HL-60 (cell line): Measurements from ENCODE around the gene CEP162.

Experiments
- DNase-seq, 2 experiments: peaks; one replicate each; pipeline ENCODE4 v3.0.0-alpha.2; 2010 to 2020; ENCODE audit warnings: low read depth in 1 of 2, low spot score in 1 of 2
- H3K27ac ChIP-seq: fragments of 250-450 bp; sonication (Bioruptor Pico); replicated peaks from 2 replicates; pipeline ENCODE4 v1.5.1; 2020; ENCODE audit warnings: mild to moderate bottlenecking, moderate library complexity
- H3K27me3 ChIP-seq: fragments of 250-450 bp; sonication (Bioruptor Pico); 2 replicates; pipeline ENCODE4 v1.5.1; 2021; ENCODE audit warnings: mild to moderate bottlenecking, moderate library complexity; ENCODE audit not compliant: insufficient read depth, poor library complexity, severe bottlenecking
- H3K4me3 ChIP-seq: replicated peaks from 2 replicates; pipeline ENCODE4 v1.5.1; 2011; ENCODE audit warnings: mild to moderate bottlenecking, control low read depth, low read length; ENCODE audit not compliant: insufficient read depth
- GABPA ChIP-seq: IDR thresholded peaks from 2 replicates; pipeline ENCODE4 v1.6.1; 2012; ENCODE audit warnings: low read depth
- POLR2AphosphoS5 ChIP-seq: IDR thresholded peaks from 2 replicates; pipeline ENCODE4 v1.6.1; 2012; ENCODE audit warnings: low read depth
- REST ChIP-seq: IDR thresholded peaks from 2 replicates; pipeline ENCODE4 v1.6.1; 2012; ENCODE audit warnings: low read depth; ENCODE audit not compliant: insufficient replicate concordance
- SPI1 ChIP-seq: IDR thresholded peaks from 2 replicates; pipeline ENCODE4 v1.6.1; 2012; ENCODE audit warnings: low read depth, mild to moderate bottlenecking, borderline replicate concordance
- TF ChIP-seq, protein P1 (sequence below): IDR thresholded peaks from one replicate; pipeline ENCODE4 v1.5.1; 2011; ENCODE audit warnings: low read length, control low read depth, inconsistent platforms; ENCODE audit not compliant: insufficient read depth

CEP162 gene

GRCh38 chr6:84077645-84078044, 149.8 kb downstream of the CEP162 start:
- no peak overlapping the region for H3K4me3 ChIP-seq
- TF ChIP-seq POLR2AphosphoS5, result no peak
- TF ChIP-seq, protein P1, sequence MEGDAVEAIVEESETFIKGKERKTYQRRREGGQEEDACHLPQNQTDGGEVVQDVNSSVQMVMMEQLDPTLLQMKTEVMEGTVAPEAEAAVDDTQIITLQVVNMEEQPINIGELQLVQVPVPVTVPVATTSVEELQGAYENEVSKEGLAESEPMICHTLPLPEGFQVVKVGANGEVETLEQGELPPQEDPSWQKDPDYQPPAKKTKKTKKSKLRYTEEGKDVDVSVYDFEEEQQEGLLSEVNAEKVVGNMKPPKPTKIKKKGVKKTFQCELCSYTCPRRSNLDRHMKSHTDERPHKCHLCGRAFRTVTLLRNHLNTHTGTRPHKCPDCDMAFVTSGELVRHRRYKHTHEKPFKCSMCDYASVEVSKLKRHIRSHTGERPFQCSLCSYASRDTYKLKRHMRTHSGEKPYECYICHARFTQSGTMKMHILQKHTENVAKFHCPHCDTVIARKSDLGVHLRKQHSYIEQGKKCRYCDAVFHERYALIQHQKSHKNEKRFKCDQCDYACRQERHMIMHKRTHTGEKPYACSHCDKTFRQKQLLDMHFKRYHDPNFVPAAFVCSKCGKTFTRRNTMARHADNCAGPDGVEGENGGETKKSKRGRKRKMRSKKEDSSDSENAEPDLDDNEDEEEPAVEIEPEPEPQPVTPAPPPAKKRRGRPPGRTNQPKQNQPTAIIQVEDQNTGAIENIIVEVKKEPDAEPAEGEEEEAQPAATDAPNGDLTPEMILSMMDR, result no peak
- no peak for TF ChIP-seq SPI1
- TF ChIP-seq GABPA, result no peak
- no peak for TF ChIP-seq REST
- H3K27ac ChIP-seq, result no peak overlapping the region
- no peaks in the 10 kb centered on the region for H3K27me3 ChIP-seq
- DNase-seq, result no peak

DNA sequence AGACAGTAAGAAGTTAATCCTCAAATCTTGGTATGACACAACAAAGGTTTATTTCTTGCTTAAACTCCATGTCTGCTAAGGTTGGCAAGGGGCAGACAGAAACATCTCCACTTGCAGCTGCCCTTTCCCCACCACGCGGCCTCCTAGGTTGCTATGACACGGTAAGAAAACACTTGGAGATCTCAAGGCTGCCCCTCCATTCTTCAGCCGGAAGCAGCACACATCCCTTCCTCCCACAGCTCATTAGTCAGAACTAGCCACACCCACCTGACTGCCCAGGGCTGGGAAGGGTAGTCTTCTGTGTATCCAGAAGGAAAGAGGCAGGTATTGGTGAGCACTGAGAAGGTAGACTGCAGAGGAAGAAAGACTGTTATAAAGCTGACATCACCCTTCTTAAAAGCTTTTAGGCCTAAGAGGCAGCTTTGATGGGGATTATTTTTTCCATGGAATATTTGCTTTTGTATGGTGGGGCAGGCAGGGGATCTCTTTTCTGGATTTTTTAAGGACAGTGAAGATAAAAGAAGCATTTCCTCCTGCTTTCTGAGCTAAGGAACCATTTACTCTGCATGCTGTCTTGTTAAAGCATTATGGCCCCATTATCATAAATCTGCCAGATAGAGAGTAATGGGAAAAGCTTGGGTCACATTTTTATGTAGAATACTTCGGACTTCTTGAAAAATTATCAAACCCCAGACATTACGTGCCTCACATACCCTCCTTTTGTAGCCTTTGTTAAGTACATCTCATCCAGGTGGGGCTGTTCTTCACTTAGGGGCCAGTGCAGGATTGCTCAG, 152.3 kb downstream of the CEP162 start:
- no peak for DNase-seq

More for the DNA sequence above, 152.3 kb downstream of the CEP162 start:
- H3K4me3 ChIP-seq, result no peak overlapping the region
- TF ChIP-seq, protein P1, result no peak
- TF ChIP-seq REST (no peak), POLR2AphosphoS5 (no peak), SPI1 (no peak), GABPA (no peak)
- H3K27me3 ChIP-seq, result no peaks in the 10 kb centered on the region
- no peak overlapping the region for H3K27ac ChIP-seq
